Lung (tissue), 16 donors: ENCODE data around the gene TLE2. TPM values are rescaled to one million over a fixed set of nuclear protein-coding genes. Genes with fewer than 3 reads are reported as not detected.

ENCODE experiments used
- ATAC-seq: fragments of 200-7000 bp; cut with Tn5 transposase; one replicate; pipeline ENCODE4 v1.9.1; 2020; ENCODE audit warnings: moderate number of reproducible peaks; ENCODE audit not compliant: insufficient read depth, low FRiP score
- DNase-seq, 3 donors: peaks; one replicate each; pipeline ENCODE4 v3.0.0-alpha.2; 2013 to 2017
- H3K27ac ChIP-seq, 2 donors: one replicate each; pipeline ENCODE4 v1.5.1; 2013; ENCODE audit warnings: mild to moderate bottlenecking in 2 of 2, moderate library complexity in 2 of 2, control low read depth in 1 of 2, inconsistent platforms in 1 of 2, low read depth in 1 of 2, low read length in 1 of 2
- H3K27me3 ChIP-seq, 3 donors: one replicate each; pipeline ENCODE4 v1.5.1; 2013; ENCODE audit warnings: low read length in 2 of 3; ENCODE audit not compliant: control insufficient read depth in 3 of 3, insufficient read depth in 3 of 3
- H3K36me3 ChIP-seq, 4 donors: one replicate each; pipeline ENCODE4 v1.5.1; 2013; ENCODE audit warnings: low read length in 4 of 4, mild to moderate bottlenecking in 1 of 4, moderate library complexity in 1 of 4; ENCODE audit not compliant: control insufficient read depth in 4 of 4, insufficient read depth in 4 of 4
- H3K4me1 ChIP-seq, 5 donors: one replicate each; pipeline ENCODE4 v1.5.1; 2013; ENCODE audit warnings: low read length in 5 of 5, mild to moderate bottlenecking in 2 of 5, moderate library complexity in 1 of 5; ENCODE audit not compliant: control insufficient read depth in 5 of 5, insufficient read depth in 5 of 5
- H3K4me3 ChIP-seq: one replicate; pipeline ENCODE4 v1.5.1; 2013; ENCODE audit warnings: mild to moderate bottlenecking, control low read depth, moderate library complexity
- H3K9ac ChIP-seq, 2 donors: one replicate each; pipeline ENCODE4 v1.5.1; 2013; ENCODE audit warnings: low read length in 2 of 2, control low read depth in 1 of 2; ENCODE audit not compliant: insufficient read depth in 1 of 2
- H3K9me3 ChIP-seq, 4 donors: one replicate each; pipeline ENCODE4 v1.5.1; 2013; ENCODE audit warnings: low read length in 3 of 4, mild to moderate bottlenecking in 1 of 4, moderate library complexity in 1 of 4; ENCODE audit not compliant: control insufficient read depth in 4 of 4, insufficient read depth in 3 of 4
- CTCF ChIP-seq: IDR thresholded peaks from 2 replicates; pipeline ENCODE4 v1.5.1; 2012; ENCODE audit warnings: mild to moderate bottlenecking; ENCODE audit errors: control extremely low read depth, extremely low read depth
- WGBS, 2 donors: extraction: QIAGEN DNeasy Blood & Tissue Kit; methylation state at CpG; one replicate each; pipeline ENCODE4 v1.1.7; 2013; 5-methylcytosine and 5-hydroxymethylcytosine counted together
- long read RNA-seq, 5 donors: transcript quantifications; one replicate each; lab custom pipeline, GENCODE V29; 2026
- polyA plus RNA-seq, 2 donors: library from polyadenylated mRNA; stranded (reverse); fragments of 200-250 nt; gene quantifications; one replicate each; pipeline ENCODE4 v1.2.1, GENCODE V29; 2013
- total RNA-seq, 2 donors: library from RNA; depleted of rRNA in 1 of 2; stranded (reverse); fragments of >200 nt in 1 of 2; gene quantifications; one replicate each; pipeline ENCODE4 v1.2.1, GENCODE V29; 2014 to 2021
- donor health status: control.
- donor health status: control.
- donor health status: Bipolar disorder and iron deficiency.
- donor health status: healthy.
- donor health status: DM: yes; HTN: yes; CAD: no.

Gene TLE2
- total RNA-seq (10 to 100 TPM; 39.8 to 47.1 TPM), polyA plus RNA-seq (10 to 100 TPM; 30.8 to 38.7 TPM)
- long read RNA-seq, donor 1, transcript TLE2-221 (6 exons, 698 nt), result major isoform, 5 of 68 reads
- long read RNA-seq, donor 1, partial matches to known transcripts, result 57 of 68 reads
- long read RNA-seq, donor 1, other reads (novel, unspliced or antisense), result 6 of 68 reads
- long read RNA-seq, donor 2, partial matches to known transcripts, result 14 of 16 reads
- long read RNA-seq, donor 2, other reads (novel, unspliced or antisense), result 0 of 16 reads
- long read RNA-seq, donor 3, partial matches to known transcripts, result 22 of 23 reads
- long read RNA-seq, donor 3, other reads (novel, unspliced or antisense), result 0 of 23 reads
- long read RNA-seq, donor 4, partial matches to known transcripts, result 24 of 26 reads
- long read RNA-seq, donor 4, other reads (novel, unspliced or antisense), result 0 of 26 reads
- long read RNA-seq, donor 5, transcript TLE2-221 (6 exons, 698 nt), result major isoform, 5 of 77 reads
- long read RNA-seq, donor 5, partial matches to known transcripts, result 52 of 77 reads
- long read RNA-seq, donor 5, other reads (novel, unspliced or antisense), result 19 of 77 reads

- peaks cover 0 to 16% (median 5%) of the 10 kb centered on the region in 4 donors for H3K36me3 ChIP-seq
- DNase-seq, result peak in 2 of 3 donors; percentile 46 to 57
- no peak within 1 kb of the TSS for H3K9ac ChIP-seq
These were observed at the start of gene TLE2 for GRCh38 chr19:3029065-3029923. TSS of gene TLE2 (minus strand) at chr19:3029280. CDS start at chr19:3028904, 376 bp downstream.

GRCh38 chr19:3075605-3076431 is 46.7 kb upstream of the TLE2 start:
- peak; percentile 84 for TF ChIP-seq CTCF
- H3K9ac ChIP-seq, result no peak overlapping the region
- H3K36me3 ChIP-seq, result no peaks in the 10 kb centered on the region
- peak; percentile 85 for ATAC-seq
- no peaks in the 10 kb centered on the region for H3K27me3 ChIP-seq
- H3K27ac ChIP-seq, result no peak overlapping the region
- peak in 2 of 3 donors; percentile 64 to 68 for DNase-seq
- peaks cover 0 to 9% (median 7%) of the 10 kb centered on the region in 5 donors for H3K4me1 ChIP-seq
- no peaks in the 10 kb centered on the region for H3K9me3 ChIP-seq
- no peak overlapping the region for H3K4me3 ChIP-seq
- WGBS, 2 donors, result 14 to 26% methylated on average over 28 to 41 of the region's 41 CpGs

More at GRCh38 chr19:3029065-3029923, at the start of gene TLE2:
- H3K4me3 ChIP-seq, result peak within 1 kb of the TSS; percentile 71
- no peaks in the 10 kb centered on the region for H3K27me3 ChIP-seq
- no peak for ATAC-seq
- TF ChIP-seq CTCF, result no peak
- H3K9me3 ChIP-seq, result peaks cover 0 to 1% (median 0%) of the 10 kb centered on the region in 4 donors
- H3K27ac ChIP-seq, result peak within 1 kb of the TSS; percentile 17 to 77
- 4 to 7% methylated on average over 34 to 85 of the region's 85 CpGs for WGBS, 2 donors
- peaks cover 0 to 36% (median 4%) of the 10 kb centered on the region in 5 donors for H3K4me1 ChIP-seq

GRCh38 chr19:3073931-3074595 is 45.0 kb upstream of the TLE2 start:
- H3K4me3 ChIP-seq, result no peak overlapping the region
- ATAC-seq (no peak), DNase-seq (peak in 2 of 3 donors; percentile 24 to 48)
- no peaks in the 10 kb centered on the region for H3K36me3 ChIP-seq
- no peak for TF ChIP-seq CTCF
- H3K27ac ChIP-seq, result no peak overlapping the region
- no peaks in the 10 kb centered on the region for H3K9me3 ChIP-seq
- H3K9ac ChIP-seq, result no peak overlapping the region
- peaks cover 0 to 9% (median 7%) of the 10 kb centered on the region in 5 donors for H3K4me1 ChIP-seq
- H3K27me3 ChIP-seq, result no peaks in the 10 kb centered on the region
- 69% methylated on average over 8 of the region's 8 CpGs for WGBS, 2 donors
